NCI-H446 treated with DMSO at 0.1 percent for 48 hours (cell line): ENCODE data around the gene GRAMD4.

Experiments used
- DNase-seq: peaks from one replicate; lab custom pipeline; 2025; lab: John Stamatoyannopoulos, UW

Gene GRAMD4

DNA sequence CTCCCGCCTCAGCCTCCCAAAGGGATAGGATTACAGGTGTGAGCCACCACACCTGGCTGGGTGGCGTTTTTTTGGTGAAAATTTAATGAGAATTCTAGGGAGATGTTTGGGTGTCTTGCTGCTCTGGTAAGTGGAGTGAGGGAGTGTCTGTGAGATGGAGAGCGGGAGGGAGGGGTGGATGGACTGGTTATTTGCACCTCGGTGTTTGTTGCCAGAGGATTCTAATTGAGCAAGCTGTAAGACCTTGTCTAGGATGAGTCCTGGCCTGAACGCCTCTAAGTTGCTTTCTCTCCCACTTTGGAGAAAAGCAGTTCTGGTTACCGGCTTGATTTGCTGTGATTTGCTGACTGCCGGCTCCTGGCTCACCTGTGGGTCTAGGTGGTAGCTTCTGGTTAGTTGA is 22.0 kb upstream of the GRAMD4 start:
- DNase-seq, result no peak

GRCh38 chr22:46598737-46599424 is 21.3 kb upstream of the GRAMD4 start:
- no peak for DNase-seq

- no peak for DNase-seq
Observed at GRCh38 chr22:46600273-46600796, 19.9 kb upstream of the GRAMD4 start.

- no peak for DNase-seq
Observed at GRCh38 chr22:46602025-46602424, 18.2 kb upstream of the GRAMD4 start.

DNA sequence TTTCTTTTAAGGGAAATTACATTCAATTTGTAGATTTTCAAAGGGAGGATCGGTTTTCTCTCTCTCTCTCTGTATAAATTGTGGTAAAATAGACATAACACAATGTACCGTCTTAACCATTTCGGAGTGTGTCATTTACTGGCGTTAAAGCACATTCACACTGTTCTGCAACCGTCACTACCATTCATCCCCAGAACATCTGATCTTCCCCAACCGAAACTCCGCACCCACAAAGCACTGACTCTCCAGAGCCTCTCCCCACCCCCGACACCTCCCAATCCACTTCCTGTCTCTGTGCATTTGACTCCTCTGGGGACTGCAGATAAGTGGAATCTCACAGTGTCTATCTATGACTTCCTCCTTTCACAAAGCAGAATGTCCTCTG is 15.9 kb upstream of the GRAMD4 start:
- DNase-seq, result no peak

DNA sequence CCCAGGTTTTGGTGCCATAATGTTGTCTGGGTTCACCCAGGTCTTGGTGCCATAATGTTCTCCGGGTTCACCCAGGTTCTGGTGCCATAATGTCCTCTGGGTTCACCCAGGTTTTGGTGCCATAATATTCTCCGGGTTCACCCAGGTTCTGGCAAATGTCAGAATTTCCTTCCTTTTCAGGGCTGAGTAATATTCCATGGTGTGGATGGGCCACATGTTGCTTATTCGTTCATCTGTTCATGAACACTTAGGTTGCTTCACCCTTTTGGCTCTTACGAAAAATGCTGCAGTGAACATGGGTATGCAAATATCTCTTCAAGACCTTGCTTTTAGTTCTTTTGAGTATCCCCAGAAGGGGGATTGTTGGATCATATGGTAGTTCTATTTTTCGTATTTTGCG is 15.1 kb upstream of the GRAMD4 start:
- DNase-seq, result no peak

DNA sequence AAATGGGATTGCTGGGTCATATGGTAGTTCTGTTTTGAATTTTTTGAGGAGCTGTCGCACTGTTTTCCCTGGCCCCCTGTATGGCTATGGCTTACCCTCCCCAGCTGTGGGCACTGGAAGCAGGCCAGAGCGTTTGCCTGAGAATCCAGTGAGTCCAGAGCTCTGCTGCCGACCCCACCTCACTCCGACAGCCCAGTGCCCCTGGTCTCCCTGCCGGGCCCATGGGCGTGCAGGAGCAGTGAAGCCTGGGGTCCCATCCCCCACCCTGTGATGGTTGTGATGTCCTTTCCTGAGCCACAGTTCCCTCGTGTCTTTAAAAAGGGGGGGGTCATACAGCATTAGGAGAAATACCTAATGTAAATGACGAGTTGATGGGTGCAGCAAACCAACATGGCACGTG is 13.3 kb upstream of the GRAMD4 start:
- DNase-seq, result no peak

GRCh38 chr22:46607483-46608114 is 12.6 kb upstream of the GRAMD4 start:
- DNase-seq, result no peak

GRCh38 chr22:46609175-46609690 is 11.0 kb upstream of the GRAMD4 start:
- DNase-seq, result no peak

- DNase-seq, result no peak
Observed at GRCh38 chr22:46609724-46610201, 10.4 kb upstream of the GRAMD4 start.

- no peak for DNase-seq
Observed at GRCh38 chr22:46610356-46610755, 9.8 kb upstream of the GRAMD4 start.

- DNase-seq, result no peak
Observed at GRCh38 chr22:46611189-46611588, 9.0 kb upstream of the GRAMD4 start.

- no peak for DNase-seq
Observed at GRCh38 chr22:46612341-46612903, 7.8 kb upstream of the GRAMD4 start.

GRCh38 chr22:46612904-46613605 is 7.1 kb upstream of the GRAMD4 start:
- no peak for DNase-seq

GRCh38 chr22:46613606-46614021 is 6.6 kb upstream of the GRAMD4 start:
- DNase-seq, result no peak

DNA sequence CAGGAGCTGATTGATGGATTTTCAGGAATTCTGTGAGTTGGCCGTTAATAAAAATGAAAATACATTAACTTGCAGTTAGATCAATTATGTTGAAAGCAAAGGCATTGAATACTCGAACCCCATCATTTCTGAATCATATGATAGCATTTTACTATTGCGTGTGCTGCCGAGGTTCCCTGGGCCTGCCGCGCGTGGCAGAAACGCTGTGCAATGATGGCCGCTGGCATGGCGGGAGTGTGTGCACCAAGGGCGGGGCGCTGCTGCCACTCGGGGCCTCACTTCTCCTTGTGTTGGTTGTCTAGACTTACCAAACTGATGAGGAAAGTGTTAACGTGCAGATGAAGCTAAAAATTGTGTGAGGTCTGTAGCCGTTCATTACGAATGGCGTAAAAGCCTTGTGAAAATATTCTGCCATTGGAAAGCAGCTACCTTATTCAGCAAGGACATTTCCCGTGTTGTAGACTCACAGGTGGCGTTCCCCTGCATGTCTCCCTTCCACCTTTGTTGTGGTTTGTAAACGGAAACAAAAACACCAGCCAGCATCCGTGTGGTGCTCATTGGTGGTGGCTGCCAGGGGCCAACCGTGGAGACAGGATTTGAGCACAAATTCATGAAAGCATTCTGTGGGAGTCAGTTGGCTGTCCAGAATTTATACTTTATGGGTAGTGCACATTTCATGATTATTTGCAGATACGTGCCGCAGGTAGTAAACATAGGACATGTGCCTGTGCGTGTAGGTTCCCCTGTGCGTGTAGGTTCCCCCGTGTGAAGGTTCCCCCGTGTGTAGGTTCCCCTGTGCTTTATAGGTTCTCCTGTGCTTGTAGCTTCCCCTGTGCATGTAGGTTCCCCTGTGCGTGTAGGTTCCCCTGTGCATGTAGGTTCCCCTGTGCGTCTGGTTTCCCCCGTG is 5.9 kb upstream of the GRAMD4 start:
- no peak for DNase-seq

- DNase-seq, result no peak
Observed at GRCh38 chr22:46617207-46617985, 2.8 kb upstream of the GRAMD4 start.

- DNase-seq, result no peak
Observed at GRCh38 chr22:46617986-46618647, 2.1 kb upstream of the GRAMD4 start.

DNA sequence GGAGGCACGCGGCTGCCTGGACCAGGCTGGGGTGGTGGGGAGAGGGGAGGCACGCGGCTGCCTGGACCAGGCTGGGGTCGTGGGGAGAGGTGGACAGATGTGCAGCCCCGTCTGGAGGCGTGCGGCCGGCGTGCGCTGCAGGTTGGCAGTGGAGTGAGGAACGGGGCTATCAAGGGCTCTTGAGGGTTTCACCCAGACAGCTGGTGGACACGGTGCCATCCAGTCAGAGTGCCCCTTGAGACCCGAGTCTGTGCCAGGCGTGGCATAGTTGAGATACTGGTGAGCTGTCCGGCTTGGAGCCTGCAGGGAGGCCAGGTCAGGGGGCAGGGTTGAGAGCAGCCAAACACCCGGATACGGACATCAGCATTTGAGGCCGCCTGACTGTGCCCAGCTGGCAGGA is 1.5 kb upstream of the GRAMD4 start:
- no peak for DNase-seq

DNA sequence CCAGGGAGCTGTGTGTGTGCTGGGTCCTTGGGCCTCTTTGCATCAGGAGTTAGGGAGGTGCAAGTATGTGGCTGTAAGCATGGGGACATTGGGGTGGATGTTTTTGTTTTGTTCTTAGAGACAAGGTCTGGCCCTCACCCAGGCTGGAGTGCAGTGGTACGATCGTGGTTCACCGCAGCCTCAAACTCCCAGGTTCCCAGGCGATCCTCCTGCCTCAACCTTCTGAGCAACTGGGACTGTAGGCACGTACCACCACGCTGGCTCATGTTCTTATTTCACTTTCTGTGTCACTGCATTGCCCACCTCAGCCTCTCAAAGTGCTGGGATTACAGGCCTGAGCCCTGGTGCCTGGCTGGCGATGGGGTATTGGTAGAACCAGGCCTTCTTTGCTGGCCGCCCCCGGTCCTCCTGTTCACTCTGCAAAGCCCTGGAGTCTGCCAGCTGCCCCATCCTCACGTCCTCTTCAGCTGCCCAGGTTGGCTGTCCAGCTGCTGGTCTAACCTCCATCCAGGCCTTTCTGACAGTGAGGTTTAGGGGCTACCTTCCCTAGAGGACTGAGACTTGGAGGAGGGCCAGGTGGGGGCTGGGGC is 851 bp upstream of the GRAMD4 start:
- DNase-seq, result no peak
